HG03432 (cell line): Measurements from ENCODE around the gene GASK1A.

Experiments used
- ATAC-seq: cut with Tn5 transposase; IDR thresholded peaks from one replicate; pipeline ENCODE4 v1.9.1; 2021; ENCODE audit warnings: mild to moderate bottlenecking, moderate library complexity; ENCODE audit not compliant: unreplicated experiment

GASK1A gene

DNA sequence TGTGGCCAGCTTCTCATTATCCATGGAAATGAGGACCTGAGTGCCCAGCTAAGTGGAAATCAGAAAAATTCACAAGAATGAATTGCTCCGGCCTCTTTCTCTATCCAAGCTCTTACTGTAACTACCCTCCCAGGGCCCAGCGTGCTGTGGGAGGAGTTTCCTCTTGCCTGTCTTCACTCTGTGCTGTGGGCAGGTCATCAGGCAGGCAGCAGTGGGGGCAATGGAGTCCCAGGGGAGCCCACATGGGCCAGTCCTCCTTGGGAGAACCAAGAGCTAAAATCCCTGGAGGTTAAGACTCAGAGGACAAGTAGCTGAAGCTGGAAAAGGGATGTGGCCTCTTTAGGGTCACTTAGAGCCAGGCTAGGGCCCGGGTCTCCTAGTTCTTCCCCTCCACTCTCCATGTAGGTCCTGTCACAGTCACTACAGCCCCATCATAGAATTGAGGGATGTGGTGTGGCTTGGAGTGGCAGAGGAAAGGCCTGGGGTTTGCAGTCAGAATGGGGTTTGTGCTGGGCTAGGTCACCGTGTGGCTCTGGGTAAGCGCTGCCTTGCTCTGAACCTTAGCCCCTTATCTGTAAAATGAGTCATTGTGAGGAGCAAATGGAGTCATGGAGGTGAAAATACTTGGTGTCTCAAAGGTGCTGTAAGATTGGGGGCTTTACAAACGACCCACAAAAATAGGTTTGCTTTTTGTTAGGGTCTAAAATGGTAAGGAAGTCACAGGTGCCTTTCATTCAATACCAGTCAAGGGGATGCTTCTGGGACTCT, 3.7 kb downstream of the GASK1A start:
- no peak for ATAC-seq

GRCh38 chr3:42983927-42984326, 4.8 kb downstream of the GASK1A start:
- no peak for ATAC-seq

- ATAC-seq, result no peak
Measured at GRCh38 chr3:42984701-42985100, 5.6 kb downstream of the GASK1A start.

DNA sequence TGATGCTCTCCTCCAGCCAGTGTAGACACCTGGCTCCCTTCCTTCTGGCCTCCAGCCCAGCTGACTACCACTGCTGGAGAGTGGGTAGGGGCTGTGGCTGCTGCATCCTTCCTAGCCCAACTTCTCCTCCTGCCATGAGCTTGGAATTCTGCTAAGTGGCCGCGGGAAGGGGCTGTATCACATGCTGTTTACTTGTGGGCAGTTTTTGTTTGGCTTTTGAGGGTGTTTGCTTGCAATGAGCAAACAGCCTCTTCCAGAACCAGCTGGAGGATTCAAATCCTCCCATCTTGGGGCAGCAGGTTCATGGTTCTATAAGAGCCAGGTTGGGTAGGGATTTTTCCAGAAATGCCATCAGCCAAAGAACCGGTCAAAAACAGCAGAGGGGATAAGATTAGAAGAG, 9.0 kb downstream of the GASK1A start:
- no peak for ATAC-seq

DNA sequence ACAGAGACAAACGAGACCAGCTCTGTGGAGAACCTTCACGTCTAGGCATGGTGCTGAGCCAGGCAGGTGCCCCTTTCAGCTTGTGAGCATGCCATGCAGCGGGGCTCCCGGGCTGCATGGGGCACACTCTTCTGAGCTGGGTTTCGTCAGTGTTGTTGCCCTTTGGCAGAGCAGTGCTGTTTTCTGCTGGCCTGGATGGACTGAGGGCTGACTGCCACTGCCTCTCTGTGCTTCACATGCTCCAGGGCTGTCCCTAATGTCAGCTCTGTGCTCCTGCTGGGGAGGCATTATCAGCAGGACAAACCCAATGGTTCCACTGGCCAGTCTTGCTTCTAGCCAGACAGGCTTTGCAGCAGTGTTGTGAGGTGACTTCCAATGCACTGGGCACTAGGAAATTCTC, 9.5 kb downstream of the GASK1A start:
- no peak for ATAC-seq

DNA sequence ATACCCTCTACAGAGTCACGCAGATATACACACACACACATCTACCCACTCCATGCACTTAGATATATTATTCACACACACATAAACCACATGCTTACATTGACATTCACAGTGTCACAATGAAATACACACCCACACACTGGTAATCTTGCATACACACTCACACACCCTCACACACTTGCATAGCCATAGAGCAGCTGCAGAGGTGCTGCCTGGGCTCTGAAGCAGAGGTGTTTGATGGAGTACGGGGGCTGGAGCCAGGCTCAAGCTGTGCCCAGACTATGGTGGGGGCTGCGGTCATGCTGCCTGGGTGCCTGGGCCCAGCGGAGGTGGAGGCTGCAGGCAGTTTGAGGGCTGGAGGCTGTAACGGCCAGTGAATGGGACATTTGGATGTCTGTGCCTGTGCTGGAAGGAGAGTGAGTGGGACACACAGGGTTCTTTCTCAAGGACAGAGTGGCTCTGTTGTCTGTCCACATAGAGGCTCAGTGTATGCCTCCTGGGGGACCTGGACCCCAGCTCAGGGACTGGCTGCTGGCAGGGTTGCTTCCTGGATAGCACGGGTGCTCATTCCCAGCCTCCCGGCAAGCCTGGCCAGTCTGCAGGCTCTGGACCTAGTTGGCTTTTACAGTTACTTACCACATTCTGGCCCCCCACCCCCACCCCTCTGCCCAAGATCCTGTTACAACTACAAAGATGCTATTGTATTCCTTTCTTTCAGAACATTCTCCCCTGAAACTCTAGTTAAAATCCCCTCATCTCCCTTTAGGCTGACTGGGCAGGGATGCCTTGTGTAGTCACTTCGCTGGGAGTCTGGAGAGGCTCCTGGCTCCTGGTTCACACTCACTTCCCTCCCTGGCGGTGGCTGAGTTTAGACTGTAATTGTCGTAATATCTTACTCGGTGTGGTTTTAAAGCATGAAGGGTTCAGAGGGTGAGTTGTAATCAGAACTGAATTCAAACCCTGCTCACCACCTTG, 12.5 kb downstream of the GASK1A start:
- no peak for ATAC-seq

- ATAC-seq, result no peak
Measured at GRCh38 chr3:42994595-42994994, 15.5 kb downstream of the GASK1A start.

DNA sequence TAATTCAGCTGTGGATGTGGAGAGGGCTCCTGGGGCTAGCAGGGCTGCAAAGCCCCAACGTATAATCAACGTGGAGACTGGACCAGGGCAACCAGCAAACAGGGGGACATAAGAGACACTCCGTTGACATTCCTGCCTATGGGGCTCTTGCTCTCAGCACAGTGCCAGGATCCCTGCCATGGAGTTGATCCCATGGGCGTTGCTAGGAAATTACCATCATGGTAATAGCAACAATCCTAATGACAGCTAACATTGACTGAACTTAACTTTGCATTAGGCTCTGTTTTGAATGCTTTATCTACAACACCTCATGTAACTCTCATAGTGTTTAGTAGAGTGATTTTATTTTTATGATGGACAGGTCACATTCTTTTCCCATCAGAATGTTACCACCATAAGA, 16.9 kb downstream of the GASK1A start:
- ATAC-seq, result no peak

GRCh38 chr3:42996633-42997075, 17.5 kb downstream of the GASK1A start:
- ATAC-seq, result no peak

- ATAC-seq, result no peak
Measured at GRCh38 chr3:42999212-42999611, 20.1 kb downstream of the GASK1A start.

GRCh38 chr3:42999632-43000031, 20.5 kb downstream of the GASK1A start:
- no peak for ATAC-seq

DNA sequence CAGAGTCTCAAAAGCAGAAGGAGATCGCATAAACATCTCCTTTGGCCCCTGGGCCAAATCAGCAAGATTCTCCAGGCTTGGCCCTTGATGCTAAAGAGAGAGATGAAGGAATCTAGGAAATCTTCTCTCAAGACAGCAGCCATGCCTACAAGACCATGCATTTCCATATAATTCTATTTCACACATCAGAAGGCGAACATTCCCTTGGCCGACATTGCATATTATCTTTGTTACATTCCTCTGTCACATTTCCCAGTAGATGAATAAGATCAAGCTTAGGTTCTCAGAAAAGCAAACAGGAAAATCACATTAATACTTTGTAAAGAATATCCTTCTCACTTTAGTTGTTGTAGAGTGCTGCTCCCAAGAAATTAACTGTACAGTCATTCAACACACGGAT, 21.3 kb downstream of the GASK1A start:
- no peak for ATAC-seq

GRCh38 chr3:43001094-43001553, 22.0 kb downstream of the GASK1A start:
- no peak for ATAC-seq

DNA sequence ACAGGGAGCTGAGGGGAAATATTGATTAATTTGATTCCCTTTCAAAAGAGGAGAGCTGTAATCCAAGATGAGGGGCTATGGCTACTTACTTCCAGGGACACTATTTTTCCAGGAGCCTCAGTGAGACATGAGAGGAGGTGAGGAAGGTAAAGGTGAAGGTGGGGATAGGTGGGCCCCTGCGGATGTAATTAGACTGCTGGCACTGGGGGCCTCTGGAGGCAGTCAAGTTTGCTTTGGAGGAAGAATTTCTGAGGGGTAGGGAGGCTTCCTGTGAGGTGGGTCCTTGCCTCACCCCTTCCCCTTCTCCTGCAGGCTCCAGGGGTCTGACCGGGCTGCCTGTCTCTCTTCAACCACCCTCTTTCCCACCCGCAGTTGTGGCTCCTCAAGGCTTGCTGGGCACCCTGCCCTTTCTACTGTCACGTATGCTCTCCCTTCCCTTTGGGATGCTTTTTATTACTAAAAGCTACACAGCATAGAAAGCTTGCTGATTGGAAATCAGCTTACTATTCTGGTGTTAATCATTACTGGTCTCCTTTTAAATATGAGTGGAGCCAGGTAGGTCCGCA, 22.5 kb downstream of the GASK1A start:
- no peak for ATAC-seq

GRCh38 chr3:43004282-43004681, 25.2 kb downstream of the GASK1A start:
- no peak for ATAC-seq

DNA sequence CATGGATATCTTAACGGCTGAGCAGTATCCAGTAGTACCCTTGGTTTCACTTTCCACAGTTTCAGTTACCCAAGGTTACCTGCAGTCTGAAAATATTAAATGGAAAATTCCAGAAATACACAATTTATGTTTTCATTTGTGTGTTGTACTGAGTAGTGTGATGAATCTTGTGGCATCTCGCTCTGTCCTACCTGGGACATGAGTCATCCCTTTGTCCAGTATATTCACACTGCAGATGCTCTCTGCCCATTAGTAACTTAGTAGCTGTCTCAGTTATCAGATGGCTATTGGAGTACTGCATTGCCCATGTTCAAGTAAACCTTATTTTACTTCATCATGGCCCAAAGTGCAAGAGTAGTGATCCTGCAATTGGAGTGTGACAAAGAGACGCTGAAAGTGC, 26.1 kb downstream of the GASK1A start:
- ATAC-seq, result no peak

- ATAC-seq, result no peak
Measured at GRCh38 chr3:43005981-43006380, 26.9 kb downstream of the GASK1A start.

GRCh38 chr3:43006825-43007224, 27.7 kb downstream of the GASK1A start:
- ATAC-seq, result no peak

- ATAC-seq, result no peak
Measured at GRCh38 chr3:43009547-43009946, 30.4 kb downstream of the GASK1A start.

- no peak for ATAC-seq
Measured at GRCh38 chr3:43010638-43011037, 31.5 kb downstream of the GASK1A start.

DNA sequence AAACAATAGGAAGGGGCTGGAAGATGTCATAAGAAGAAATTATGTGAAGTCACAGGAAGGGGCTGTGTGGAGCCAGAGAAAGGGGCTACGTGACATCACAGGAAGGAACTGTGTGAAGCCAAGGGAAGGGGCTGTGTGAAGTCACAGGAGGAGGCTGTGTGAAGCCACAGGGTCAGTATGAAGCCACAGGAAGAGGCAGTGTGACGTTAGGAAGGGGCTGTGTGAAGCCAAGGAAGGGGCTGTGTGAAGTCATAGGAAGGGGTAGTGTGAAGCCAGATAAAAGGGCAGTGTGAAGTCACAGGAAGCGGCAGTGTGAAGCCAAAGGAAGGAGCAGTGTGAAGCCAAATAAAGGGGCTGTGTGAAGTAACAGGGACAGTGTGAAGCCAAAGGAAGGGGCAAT, 32.5 kb downstream of the GASK1A start:
- ATAC-seq, result no peak
